WTC11 (cell line): ENCODE measurements around the gene EMC9. TPM values are rescaled to one million over a fixed set of nuclear protein-coding genes. Genes with fewer than 3 reads are reported as not detected.
A peak's percentile ranks its signal among the peaks of the same experiment; 100 is the strongest.

ENCODE experiments used
- ATAC-seq: fragments of 200-7000 bp; cut with Tn5 transposase; 2 replicates; pipeline ENCODE4 v1.10.0; 2021; ENCODE audit warnings: mild to moderate bottlenecking, moderate library complexity
- CTCF ChIA-PET: fragments of 300-600 bp; sonication (Branson Sonifier 250); formaldehyde crosslinking; loops from one replicate; lab custom pipeline; 2021; ENCODE audit warnings: antibody characterized with exemption; lab: Charles Lee
- POLR2A ChIA-PET: fragments of 350-600 bp; sonication (Branson Sonifier 250); formaldehyde crosslinking; loops from one replicate; lab custom pipeline; 2021; ENCODE audit warnings: antibody characterized with exemption; lab: Charles Lee
- DNase-seq: peaks from one replicate; pipeline ENCODE4 v3.0.0; 2021; ENCODE audit warnings: low spot score
- H3K27ac Mint-ChIP-seq: 2 replicates; pipeline ENCODE4 v1.8.0; 2021; ENCODE audit warnings: mixed read lengths
- H3K27me3 Mint-ChIP-seq: 2 replicates; pipeline ENCODE4 v1.8.0; 2021; ENCODE audit warnings: low read depth, mild to moderate bottlenecking, moderate library complexity, mixed read lengths
- H3K36me3 Mint-ChIP-seq: 2 replicates; pipeline ENCODE4 v1.8.0; 2021; ENCODE audit warnings: mixed read lengths
- H3K4me1 Mint-ChIP-seq: 2 replicates; pipeline ENCODE4 v1.8.0; 2022; ENCODE audit warnings: mixed read lengths
- H3K4me3 Mint-ChIP-seq: 2 replicates; pipeline ENCODE4 v1.8.0; 2021; ENCODE audit warnings: mild to moderate bottlenecking, moderate library complexity, mixed read lengths
- H3K9me3 Mint-ChIP-seq: 2 replicates; pipeline ENCODE4 v1.8.0; 2021; ENCODE audit warnings: mixed read lengths
- AR ChIP-seq: fragments of 250-450 bp; sonication (Bioruptor Pico); IDR thresholded peaks from 2 replicates; pipeline ENCODE4 v1.9.0; 2021; ENCODE audit warnings: mild to moderate bottlenecking
- ARID4B ChIP-seq: sonication (generic); formaldehyde crosslinking; IDR thresholded peaks from 2 replicates; pipeline ENCODE4 v1.8.0; 2023; ENCODE audit warnings: missing genetic modification reagents, mild to moderate bottlenecking, borderline replicate concordance
- CREB1 ChIP-seq: sonication (generic); formaldehyde crosslinking; IDR thresholded peaks from 2 replicates; pipeline ENCODE4 v1.8.0; 2023; ENCODE audit warnings: mild to moderate bottlenecking, missing genetic modification reagents
- FOXK1 ChIP-seq: sonication (generic); formaldehyde crosslinking; IDR thresholded peaks from 2 replicates; pipeline ENCODE4 v1.8.0; 2022; ENCODE audit warnings: mild to moderate bottlenecking, moderate library complexity, missing genetic modification reagents
- FOXP1 ChIP-seq: sonication (generic); formaldehyde crosslinking; IDR thresholded peaks from 2 replicates; pipeline ENCODE4 v1.8.0; 2022; ENCODE audit warnings: missing genetic modification reagents, mild to moderate bottlenecking, moderate library complexity, borderline replicate concordance
- GABPB1 ChIP-seq: sonication (generic); formaldehyde crosslinking; IDR thresholded peaks from 2 replicates; pipeline ENCODE4 v1.8.1; 2023; ENCODE audit warnings: mild to moderate bottlenecking, missing genetic modification reagents
- HMGXB4 ChIP-seq: sonication (generic); formaldehyde crosslinking; IDR thresholded peaks from 2 replicates; pipeline ENCODE4 v1.8.1; 2023; ENCODE audit warnings: mild to moderate bottlenecking, moderate library complexity, missing genetic modification reagents
- MAX ChIP-seq: sonication (generic); formaldehyde crosslinking; IDR thresholded peaks from 2 replicates; pipeline ENCODE4 v1.8.0; 2022; ENCODE audit warnings: mild to moderate bottlenecking, missing genetic modification reagents
- OVOL2 ChIP-seq: fragments of 250-450 bp; sonication (Bioruptor Pico); IDR thresholded peaks from 2 replicates; pipeline ENCODE4 v1.9.0; 2021; ENCODE audit warnings: mild to moderate bottlenecking, borderline replicate concordance
- PREB ChIP-seq: sonication (generic); formaldehyde crosslinking; IDR thresholded peaks from 2 replicates; pipeline ENCODE4 v1.8.1; 2022; ENCODE audit warnings: mild to moderate bottlenecking, missing genetic modification reagents, moderate library complexity, borderline replicate concordance
- RELA ChIP-seq: sonication (generic); formaldehyde crosslinking; IDR thresholded peaks from 2 replicates; pipeline ENCODE4 v1.8.1; 2022; ENCODE audit warnings: missing genetic modification reagents, mild to moderate bottlenecking, borderline replicate concordance
- SP1 ChIP-seq: sonication (generic); formaldehyde crosslinking; conservative IDR thresholded peaks from 2 replicates; pipeline ENCODE4 v1.8.1; 2022; ENCODE audit warnings: missing genetic modification reagents
- TEAD1 ChIP-seq: sonication (generic); formaldehyde crosslinking; IDR thresholded peaks from 2 replicates; pipeline ENCODE4 v1.8.0; 2022; ENCODE audit warnings: mild to moderate bottlenecking, missing genetic modification reagents
- USF1 ChIP-seq: sonication (generic); formaldehyde crosslinking; IDR thresholded peaks from 2 replicates; pipeline ENCODE4 v1.8.0; 2022; ENCODE audit warnings: mild to moderate bottlenecking, missing genetic modification reagents
- USF2 ChIP-seq: sonication (generic); formaldehyde crosslinking; IDR thresholded peaks from 2 replicates; pipeline ENCODE4 v1.8.1; 2023; ENCODE audit warnings: mild to moderate bottlenecking, missing genetic modification reagents, moderate library complexity
- ZBTB21 ChIP-seq: sonication (generic); formaldehyde crosslinking; IDR thresholded peaks from 2 replicates; pipeline ENCODE4 v1.8.1; 2023; ENCODE audit warnings: mild to moderate bottlenecking, missing genetic modification reagents, borderline replicate concordance
- ZNF232 ChIP-seq: sonication (generic); formaldehyde crosslinking; IDR thresholded peaks from 2 replicates; pipeline ENCODE4 v1.8.0; 2022; ENCODE audit warnings: mild to moderate bottlenecking, missing genetic modification reagents
- ZSCAN18 ChIP-seq: fragments of 250-450 bp; sonication (Bioruptor Pico); IDR thresholded peaks from 2 replicates; pipeline ENCODE4 v2.1.2; 2022; ENCODE audit warnings: mild to moderate bottlenecking, moderate library complexity
- total RNA-seq: library from RNA; stranded (reverse); gene quantifications from 3 replicates; pipeline ENCODE4 v1.2.3, GENCODE V29; 2021

Gene EMC9
- total RNA-seq, 1 experiment from 2014 or later, result 44.4 TPM

GRCh38 chr14:24114532-24115421 is 26.6 kb downstream of the EMC9 start, which contains the start of the genes DCAF11 and NRL (continued):
- TF ChIP-seq AR (no peak), OVOL2 (CRISPR knock-in tag) (no peak), RELA (CRISPR knock-in tag) (no peak), FOXP1 (peak; percentile 59; the same call in 1 of the 2 replicates), SP1 (peak; percentile 91), FOXK1 (CRISPR knock-in tag) (peak; percentile 96), ZNF232 (CRISPR knock-in tag) (peak; percentile 35; the same call in 1 of the 2 replicates), USF1 (peak; percentile 93)

GRCh38 chr14:24113801-24114531 is 27.4 kb downstream of the EMC9 start:
- Mint-ChIP-seq H3K4me1 (peaks cover 18% of the 10 kb centered on the region), H3K4me3 (peak overlapping the region; percentile 99), H3K9me3 (no peaks in the 10 kb centered on the region), H3K27ac (peak overlapping the region; percentile 99), H3K36me3 (peaks cover 24% of the 10 kb centered on the region), H3K27me3 (peaks cover 4% of the 10 kb centered on the region; the same call in 1 of the 2 replicates)
- ChIA-PET CTCF (interaction anchor here (0.6 to 3.3 kb wide), 25 partner anchors 8 to 387 kb away, joined by 3 to 67 read pairs (median 6); partner anchors contain the start of genes CARMIL3, CHMP4A, CIDEB and DHRS4L2), POLR2A (interaction anchor here (0.6 to 3.3 kb wide), 19 partner anchors 8 to 99 kb away, joined by 3 to 44 read pairs (median 8); partner anchors contain the start of genes CARMIL3, CHMP4A, EMC9 and IPO4)
- ATAC-seq (peak; percentile 30), DNase-seq (peak; percentile 81)
- TF ChIP-seq ARID4B (CRISPR knock-in tag), result peak; percentile 58; the same call in 1 of the 2 replicates
- TF ChIP-seq GABPB1 (CRISPR knock-in tag), result peak; percentile 94
- peak; percentile 61; the same call in 1 of the 2 replicates for TF ChIP-seq MAX (CRISPR knock-in tag)
- no peak for TF ChIP-seq ZSCAN18
- TF ChIP-seq FOXK1 (CRISPR knock-in tag), result 0 out of 2 replicates have a peak, but pooled peaks have one; percentile 23
- TF ChIP-seq CREB1 (CRISPR knock-in tag), result no peak; the same call in 1 of the 2 replicates
- TF ChIP-seq ZBTB21 (CRISPR knock-in tag), result peak; percentile 64; the same call in 1 of the 2 replicates
- peak; percentile 47; the same call in 1 of the 2 replicates for TF ChIP-seq USF2 (CRISPR knock-in tag)
- TF ChIP-seq PREB (CRISPR knock-in tag), result peak; percentile 19; the same call in 1 of the 2 replicates
- TF ChIP-seq TEAD1 (CRISPR knock-in tag), result peak; percentile 36; the same call in 1 of the 2 replicates
- TF ChIP-seq FOXP1, result 0 out of 2 replicates have a peak, but pooled peaks have one; percentile 29
- TF ChIP-seq HMGXB4, result peak; percentile 63
